HepG2 (cell line): ENCODE results near the gene PTK7. TPM values are rescaled to one million over a fixed set of nuclear protein-coding genes. Genes with fewer than 3 reads are reported as not detected.
A peak's percentile ranks its signal among the peaks of the same experiment; 100 is the strongest.

Experiments
- CBFB ChIP-seq: sonication (generic); formaldehyde crosslinking; IDR thresholded peaks from 2 replicates; pipeline ENCODE4 v1.4.0; 2020; ENCODE audit warnings: missing genetic modification reagents
- EP300 ChIP-seq, 3 experiments: sonication (generic) in 1 of 3; formaldehyde crosslinking in 1 of 3; IDR thresholded peaks; 2 replicates each; pipeline versions ENCODE4 v1.5.1 to v1.6.1; 2011 to 2020; ENCODE audit warnings: low read depth in 2 of 3, low read length in 2 of 3, borderline replicate concordance in 1 of 3, improper control_type of control experiment in 1 of 3, mild to moderate bottlenecking in 1 of 3, missing genetic modification reagents in 1 of 3, moderate library complexity in 1 of 3
- FIP1L1 ChIP-seq: fragments of 200-400 bp; formaldehyde crosslinking; IDR thresholded peaks from 2 replicates; pipeline ENCODE4 v1.6.1; 2018; ENCODE audit warnings: low read depth, mild to moderate bottlenecking, low read length, moderate library complexity, borderline replicate concordance; ENCODE audit not compliant: insufficient read depth
- HNF4A ChIP-seq: sonication (generic); formaldehyde crosslinking; IDR thresholded peaks from 2 replicates; pipeline ENCODE4 v1.4.0; 2020; ENCODE audit warnings: missing genetic modification reagents
- KDM3A ChIP-seq: IDR thresholded peaks from 2 replicates; pipeline ENCODE4 v1.6.1; 2018; ENCODE audit warnings: low read depth, missing compliant biosample characterization
- NONO ChIP-seq, 2 experiments: fragments of 450-650 bp in 1 of 2; sonication (generic) in 1 of 2; formaldehyde crosslinking in 1 of 2; IDR thresholded peaks in 1 of 2; conservative IDR thresholded peaks in 1 of 2; 2 replicates each; pipeline versions ENCODE4 v1.6.1 to v1.8.0; 2017 to 2022; ENCODE audit warnings: mild to moderate bottlenecking in 1 of 2, missing genetic modification reagents in 1 of 2, moderate library complexity in 1 of 2
- PHF20 ChIP-seq: sonication (generic); formaldehyde crosslinking; IDR thresholded peaks from 2 replicates; pipeline ENCODE4 v1.5.0; 2020; ENCODE audit warnings: mild to moderate bottlenecking, missing genetic modification reagents
- RFX5 ChIP-seq: IDR thresholded peaks from 2 replicates; pipeline ENCODE4 v1.6.1; 2011; ENCODE audit warnings: low read depth, low read length, improper control_type of control experiment
- TRIM24 ChIP-seq: sonication (generic); formaldehyde crosslinking; IDR thresholded peaks from 2 replicates; pipeline ENCODE4 v1.8.0; 2022; ENCODE audit warnings: mild to moderate bottlenecking, missing genetic modification reagents
- ZNF234 ChIP-seq: sonication (generic); formaldehyde crosslinking; conservative IDR thresholded peaks from 2 replicates; pipeline ENCODE4 v1.5.1; 2020; ENCODE audit warnings: mild to moderate bottlenecking, missing genetic modification reagents
- ZNF253 ChIP-seq: sonication (generic); formaldehyde crosslinking; IDR thresholded peaks from 2 replicates; pipeline ENCODE4 v1.8.0; 2022; ENCODE audit warnings: mild to moderate bottlenecking, missing genetic modification reagents, borderline replicate concordance
- ZNF263 ChIP-seq: sonication (generic); formaldehyde crosslinking; IDR thresholded peaks from 2 replicates; pipeline ENCODE4 v1.4.0; 2020; ENCODE audit warnings: missing genetic modification reagents
- ZNF331 ChIP-seq: sonication (generic); formaldehyde crosslinking; IDR thresholded peaks from 2 replicates; pipeline ENCODE4 v1.4.0; 2020; ENCODE audit warnings: missing genetic modification reagents
- ZNF510 ChIP-seq: sonication (generic); formaldehyde crosslinking; IDR thresholded peaks from 2 replicates; pipeline ENCODE4 v1.4.0; 2020; ENCODE audit warnings: low read depth, mild to moderate bottlenecking, missing genetic modification reagents
- ZNF607 ChIP-seq: sonication (generic); formaldehyde crosslinking; IDR thresholded peaks from 2 replicates; pipeline ENCODE4 v1.5.1; 2020; ENCODE audit warnings: missing genetic modification reagents, mild to moderate bottlenecking, borderline replicate concordance
- ZNF777 ChIP-seq: sonication (generic); formaldehyde crosslinking; IDR thresholded peaks from 2 replicates; pipeline ENCODE4 v1.4.0; 2020; ENCODE audit warnings: missing genetic modification reagents
- ZNF788 ChIP-seq: sonication (generic); formaldehyde crosslinking; IDR thresholded peaks from 2 replicates; pipeline ENCODE4 v1.5.0; 2020; ENCODE audit warnings: mild to moderate bottlenecking, missing genetic modification reagents, borderline replicate concordance
- ZSCAN9 ChIP-seq: IDR thresholded peaks from 2 replicates; pipeline ENCODE4 v1.6.1; 2016; ENCODE audit warnings: borderline replicate concordance
- polyA plus RNA-seq, 8 experiments: library from polyadenylated mRNA; depleted of rRNA in 3 of 8; stranded (reverse) in 7 of 8; unstranded in 1 of 8; fragments of >200 nt; fragmentation: Illumina TruSeq in 4 of 8; extraction: Trizol in 4 of 8; gene quantifications; 2 replicates each; pipeline versions ENCODE4 v1.2.1 to v1.2.3, GENCODE V29; 2011 to 2016; ENCODE audit warnings: low read depth in 4 of 8, missing spikeins in 1 of 8, mixed read lengths in 1 of 8; ENCODE audit not compliant: insufficient read depth in 1 of 8
- total RNA-seq, 5 experiments: library from RNA; depleted of rRNA; stranded (reverse); fragments of >200 nt; fragmentation: Illumina TruSeq; extraction: Trizol; gene quantifications; 2 replicates each; pipeline ENCODE4 v1.2.3, GENCODE V29; 2016; ENCODE audit warnings: low read depth in 1 of 5
- TF ChIP-seq, protein P1 (sequence below): sonication (generic); formaldehyde crosslinking; conservative IDR thresholded peaks from 2 replicates; pipeline ENCODE4 v1.4.0; 2020; ENCODE audit warnings: mild to moderate bottlenecking, missing genetic modification reagents, moderate library complexity
- TF ChIP-seq, protein P2 (sequence below): sonication (generic); formaldehyde crosslinking; IDR thresholded peaks from 2 replicates; pipeline ENCODE4 v1.8.0; 2022; ENCODE audit warnings: missing genetic modification reagents, mild to moderate bottlenecking, inconsistent platforms, borderline replicate concordance
- TF ChIP-seq, protein P3 (sequence below): sonication (generic); formaldehyde crosslinking; IDR thresholded peaks from 2 replicates; pipeline ENCODE4 v1.4.0; 2020; ENCODE audit warnings: missing genetic modification reagents
- TF ChIP-seq, protein P4 (sequence below): sonication (generic); formaldehyde crosslinking; IDR thresholded peaks from 2 replicates; pipeline ENCODE4 v1.4.0; 2020; ENCODE audit warnings: missing genetic modification reagents, mild to moderate bottlenecking, borderline replicate concordance

The PTK7 gene
- total and polyA plus RNA-seq, 2 of the 13 experiments (the other 11 are each of a cell fraction or from before 2014, with no cell fraction given) = 98.5 to 99.8 TPM

DNA sequence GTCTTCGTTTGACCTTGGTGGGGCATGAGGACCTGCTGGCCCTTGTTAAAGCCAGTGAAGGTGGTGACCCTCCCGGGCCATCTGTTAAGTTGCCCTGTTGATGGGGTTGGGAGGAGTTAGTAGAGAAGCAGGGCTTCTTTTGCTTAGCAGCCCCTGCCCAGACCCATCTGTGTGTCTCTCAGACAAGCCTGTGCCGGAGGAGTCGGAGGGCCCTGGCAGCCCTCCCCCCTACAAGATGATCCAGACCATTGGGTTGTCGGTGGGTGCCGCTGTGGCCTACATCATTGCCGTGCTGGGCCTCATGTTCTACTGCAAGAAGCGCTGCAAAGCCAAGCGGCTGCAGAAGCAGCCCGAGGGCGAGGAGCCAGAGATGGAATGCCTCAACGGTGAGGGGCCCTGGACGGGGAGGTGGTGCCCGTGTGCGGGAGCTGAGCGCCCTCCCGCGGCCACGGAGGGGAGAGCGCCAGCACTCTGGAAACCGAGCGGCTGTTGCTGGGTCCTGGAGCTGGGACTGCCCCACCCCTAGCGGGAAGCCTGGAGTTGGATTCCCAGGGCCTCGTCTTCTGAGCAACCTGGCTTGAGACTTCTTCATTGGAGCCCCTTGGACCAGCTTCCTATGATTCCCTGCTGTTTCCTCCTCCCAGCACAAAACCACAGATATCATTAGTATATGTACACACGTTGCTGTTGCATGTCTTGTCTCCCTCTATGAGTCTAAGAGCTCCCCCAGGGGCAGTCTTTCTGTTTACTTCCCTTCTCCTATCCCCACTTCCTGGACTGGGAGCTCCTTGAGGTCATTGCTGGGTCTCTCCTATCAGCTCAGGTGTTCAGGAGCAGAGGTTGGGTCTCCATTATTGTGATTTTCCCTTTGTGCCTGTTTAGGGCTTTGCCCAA is 67.4 kb downstream of the PTK7 start (continued):
- TF ChIP-seq, protein P1, sequence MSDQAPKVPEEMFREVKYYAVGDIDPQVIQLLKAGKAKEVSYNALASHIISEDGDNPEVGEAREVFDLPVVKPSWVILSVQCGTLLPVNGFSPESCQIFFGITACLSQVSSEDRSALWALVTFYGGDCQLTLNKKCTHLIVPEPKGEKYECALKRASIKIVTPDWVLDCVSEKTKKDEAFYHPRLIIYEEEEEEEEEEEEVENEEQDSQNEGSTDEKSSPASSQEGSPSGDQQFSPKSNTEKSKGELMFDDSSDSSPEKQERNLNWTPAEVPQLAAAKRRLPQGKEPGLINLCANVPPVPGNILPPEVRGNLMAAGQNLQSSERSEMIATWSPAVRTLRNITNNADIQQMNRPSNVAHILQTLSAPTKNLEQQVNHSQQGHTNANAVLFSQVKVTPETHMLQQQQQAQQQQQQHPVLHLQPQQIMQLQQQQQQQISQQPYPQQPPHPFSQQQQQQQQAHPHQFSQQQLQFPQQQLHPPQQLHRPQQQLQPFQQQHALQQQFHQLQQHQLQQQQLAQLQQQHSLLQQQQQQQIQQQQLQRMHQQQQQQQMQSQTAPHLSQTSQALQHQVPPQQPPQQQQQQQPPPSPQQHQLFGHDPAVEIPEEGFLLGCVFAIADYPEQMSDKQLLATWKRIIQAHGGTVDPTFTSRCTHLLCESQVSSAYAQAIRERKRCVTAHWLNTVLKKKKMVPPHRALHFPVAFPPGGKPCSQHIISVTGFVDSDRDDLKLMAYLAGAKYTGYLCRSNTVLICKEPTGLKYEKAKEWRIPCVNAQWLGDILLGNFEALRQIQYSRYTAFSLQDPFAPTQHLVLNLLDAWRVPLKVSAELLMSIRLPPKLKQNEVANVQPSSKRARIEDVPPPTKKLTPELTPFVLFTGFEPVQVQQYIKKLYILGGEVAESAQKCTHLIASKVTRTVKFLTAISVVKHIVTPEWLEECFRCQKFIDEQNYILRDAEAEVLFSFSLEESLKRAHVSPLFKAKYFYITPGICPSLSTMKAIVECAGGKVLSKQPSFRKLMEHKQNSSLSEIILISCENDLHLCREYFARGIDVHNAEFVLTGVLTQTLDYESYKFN = peak; percentile 24; the same call in 1 of the 2 replicates
- TF ChIP-seq ZNF607 (peak; percentile 78; the same call in 1 of the 2 replicates), FIP1L1 (no peak), ZNF263 (CRISPR knock-in tag) (peak; percentile 72), ZNF234 (CRISPR knock-in tag) (no peak), ZNF777 (CRISPR knock-in tag) (peak; percentile 87), NONO (IDR thresholded peaks at IDR 0.05) (no peak), NONO (CRISPR knock-in tag; conservative IDR thresholded peaks at IDR 0.05) (peak; percentile 87), ZNF253 (CRISPR knock-in tag) (no peak), CBFB (peak; percentile 83), ZNF788 (peak; percentile 96), PHF20 (CRISPR knock-in tag) (0 out of 2 replicates have a peak, but pooled peaks have one; percentile 18), ZNF510 (CRISPR knock-in tag) (0 out of 2 replicates have a peak, but pooled peaks have one; percentile 54), HNF4A (no peak), RFX5 (no peak), ZSCAN9 (CRISPR knock-in tag) (peak; percentile 60; the same call in 1 of the 2 replicates), ZNF331 (CRISPR knock-in tag) (peak; percentile 88), EP300 (IDR thresholded peaks at IDR 0.05; ENCODE audit: low read depth in 2 of 2, low read length in 2 of 2) (0 out of 4 replicates have a peak, but pooled peaks of 1 of the 2 experiments have one; percentile 13), EP300 (CRISPR knock-in tag; IDR thresholded peaks at IDR 0.05; ENCODE audit: borderline replicate concordance) (no peak; the same call in 1 of the 2 replicates), KDM3A (peak; percentile 99), TRIM24 (no peak)
- TF ChIP-seq, protein P2, sequence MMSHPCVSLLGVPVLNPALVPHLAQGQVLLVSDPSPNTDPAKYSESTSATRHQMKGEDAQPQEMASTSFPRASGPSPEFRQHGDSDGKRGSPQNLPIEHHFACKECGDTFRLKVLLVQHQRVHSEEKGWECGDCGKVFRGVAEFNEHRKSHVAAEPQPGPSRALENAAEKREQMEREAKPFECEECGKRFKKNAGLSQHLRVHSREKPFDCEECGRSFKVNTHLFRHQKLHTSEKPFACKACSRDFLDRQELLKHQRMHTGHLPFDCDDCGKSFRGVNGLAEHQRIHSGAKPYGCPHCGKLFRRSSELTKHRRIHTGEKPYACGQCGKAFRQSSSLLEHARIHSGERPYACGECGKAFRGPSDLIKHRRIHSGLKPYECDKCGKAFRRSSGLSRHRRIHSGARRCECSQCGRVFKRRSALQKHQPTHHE (CRISPR knock-in tag) = peak; percentile 61; the same call in 1 of the 2 replicates
- TF ChIP-seq, protein P3, sequence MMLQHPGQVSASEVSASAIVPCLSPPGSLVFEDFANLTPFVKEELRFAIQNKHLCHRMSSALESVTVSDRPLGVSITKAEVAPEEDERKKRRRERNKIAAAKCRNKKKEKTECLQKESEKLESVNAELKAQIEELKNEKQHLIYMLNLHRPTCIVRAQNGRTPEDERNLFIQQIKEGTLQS (CRISPR knock-in tag) = 0 out of 2 replicates have a peak, but pooled peaks have one; percentile 30
- TF ChIP-seq, protein P4, sequence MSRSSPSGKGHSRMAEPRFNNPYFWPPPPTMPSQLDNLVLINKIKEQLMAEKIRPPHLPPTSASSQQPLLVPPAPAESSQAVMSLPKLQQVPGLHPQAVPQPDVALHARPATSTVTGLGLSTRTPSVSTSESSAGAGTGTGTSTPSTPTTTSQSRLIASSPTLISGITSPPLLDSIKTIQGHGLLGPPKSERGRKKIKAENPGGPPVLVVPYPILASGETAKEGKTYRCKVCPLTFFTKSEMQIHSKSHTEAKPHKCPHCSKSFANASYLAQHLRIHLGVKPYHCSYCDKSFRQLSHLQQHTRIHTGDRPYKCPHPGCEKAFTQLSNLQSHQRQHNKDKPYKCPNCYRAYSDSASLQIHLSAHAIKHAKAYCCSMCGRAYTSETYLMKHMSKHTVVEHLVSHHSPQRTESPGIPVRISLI = peak; percentile 89; the same call in 1 of the 2 replicates
